OCI-LY7 (cell line): ENCODE measurements around the gene ATP6V1C2. TPM values are rescaled to one million over a fixed set of nuclear protein-coding genes. Genes with fewer than 3 reads are reported as not detected.

Source experiments
- BruUV-seq: library from RNA; stranded (reverse); fragments of 400-500 nt; replicated peaks from 2 replicates; lab custom pipeline; 2021; lab: Mats Ljungman, UMichigan
- CTCF ChIA-PET: fragments of 300-600 bp; sonication (Branson Sonifier 250); formaldehyde crosslinking; loops from one replicate; lab custom pipeline; 2022; ENCODE audit warnings: antibody characterized with exemption; ENCODE audit not compliant: unreplicated experiment; lab: Charles Lee
- POLR2A ChIA-PET: fragments of 300-600 bp; sonication (Branson Sonifier 250); formaldehyde crosslinking; loops from one replicate; lab custom pipeline; 2022; ENCODE audit warnings: antibody characterized with exemption; lab: Charles Lee
- DNase-seq: peaks from one replicate; pipeline ENCODE4 v3.0.0-alpha.2; 2015; ENCODE audit warnings: low spot score
- H2AFZ ChIP-seq: fragments of 200-600 bp; sonication (generic), shearing (Covaris generic); 2 replicates; pipeline ENCODE4 v1.6.1; 2014; ENCODE audit warnings: mild to moderate bottlenecking, antibody characterized with exemption, low read length, moderate library complexity
- H3K27ac ChIP-seq: fragments of 200-600 bp; sonication (generic); 2 replicates; pipeline ENCODE4 v1.5.1; 2014; ENCODE audit warnings: mixed run types, low read depth, mild to moderate bottlenecking, moderate library complexity, low read length, inconsistent platforms; ENCODE audit not compliant: poor library complexity, severe bottlenecking
- H3K36me3 ChIP-seq: fragments of 200-600 bp; sonication (generic); 2 replicates; pipeline ENCODE4 v1.6.1; 2014; ENCODE audit warnings: mild to moderate bottlenecking, antibody characterized with exemption, low read length, moderate library complexity, mixed read lengths; ENCODE audit not compliant: insufficient read depth
- H3K4me1 ChIP-seq: fragments of 200-600 bp; sonication (generic); 2 replicates; pipeline ENCODE4 v1.5.1; 2014; ENCODE audit warnings: mild to moderate bottlenecking, low read length; ENCODE audit not compliant: insufficient read depth, poor library complexity, severe bottlenecking
- H3K4me2 ChIP-seq: fragments of 200-600 bp; sonication (generic); 2 replicates; pipeline ENCODE4 v1.6.1; 2014; ENCODE audit warnings: mild to moderate bottlenecking, low read length
- H3K4me3 ChIP-seq: fragments of 200-600 bp; sonication (generic); 2 replicates; pipeline ENCODE4 v1.5.1; 2014; ENCODE audit warnings: mild to moderate bottlenecking, low read depth, low read length; ENCODE audit not compliant: poor library complexity, severe bottlenecking
- H3K79me2 ChIP-seq: fragments of 200-600 bp; sonication (generic); 2 replicates; pipeline ENCODE4 v1.6.1; 2016; ENCODE audit warnings: low read depth, mild to moderate bottlenecking, low read length, moderate library complexity, mixed read lengths; ENCODE audit not compliant: insufficient read depth
- H3K9me2 ChIP-seq: fragments of 200-600 bp; sonication (generic); 2 replicates; pipeline ENCODE4 v1.6.1; 2016; ENCODE audit warnings: mild to moderate bottlenecking, low read length, mixed read lengths; ENCODE audit not compliant: insufficient read depth
- H3K9me3 ChIP-seq: fragments of 200-600 bp; sonication (generic); 2 replicates; pipeline ENCODE4 v1.6.1; 2014; ENCODE audit warnings: mild to moderate bottlenecking, mixed run types, low read length, mixed read lengths
- H4K20me1 ChIP-seq: fragments of 200-600 bp; sonication (generic); 2 replicates; pipeline ENCODE4 v1.6.1; 2014; ENCODE audit warnings: mild to moderate bottlenecking, antibody characterized with exemption, low read length, moderate library complexity, mixed read lengths; ENCODE audit not compliant: insufficient read depth
- EZH2phosphoT487 ChIP-seq: fragments of 200-600 bp; sonication (generic); IDR thresholded peaks from 2 replicates; pipeline ENCODE4 v1.6.1; 2018; ENCODE audit warnings: low read depth, borderline replicate concordance, mild to moderate bottlenecking, mixed run types, antibody characterized with exemption, low read length, moderate library complexity, mixed read lengths
- intact Hi-C: fragments of 100-400 bp; cut with micrococcal nuclease; formaldehyde crosslinking; loops from one replicate; pipeline ENCODE4 v1.10.0; 2022; ENCODE audit not compliant: unreplicated experiment
- total RNA-seq, 2 experiments: library from RNA; depleted of rRNA in 1 of 2; stranded (reverse); fragments of >200 nt in 1 of 2; shearing (Covaris generic) in 1 of 2; gene quantifications; 2 replicates each; pipeline ENCODE4 v1.2.3, GENCODE V29; 2014 to 2022
- TF ChIP-seq, protein P1 (sequence below): fragments of 200-600 bp; sonication (generic); conservative IDR thresholded peaks from 2 replicates; pipeline ENCODE4 v1.5.1; 2014; ENCODE audit warnings: mild to moderate bottlenecking, antibody characterized with exemption, low read length, moderate library complexity, mixed read lengths

The ATP6V1C2 gene
- total RNA-seq, 2 experiments from 2014 or later, result 0.13 TPM; not detected in 1

DNA sequence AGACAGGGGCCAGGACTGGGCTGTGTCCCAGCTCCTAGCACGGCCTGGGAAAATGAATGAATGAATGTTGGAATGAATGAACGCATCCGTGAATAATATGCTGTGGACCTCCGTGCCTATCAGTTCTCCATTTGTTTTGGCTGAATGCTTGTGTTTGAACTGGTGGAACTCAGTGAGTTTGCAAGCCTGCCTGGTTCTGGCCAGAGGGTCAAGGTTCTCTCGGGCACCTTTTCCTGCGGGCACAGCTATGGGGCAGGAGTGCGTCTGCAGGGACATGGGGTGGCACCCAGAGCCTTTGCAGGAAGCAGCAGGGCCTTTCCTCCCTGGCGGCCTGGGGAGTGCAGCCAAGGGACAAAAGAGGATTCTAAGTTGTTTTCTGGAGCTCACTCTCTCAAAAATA lies 108.8 kb downstream of the ATP6V1C2 start:
- H3K4me2 ChIP-seq, result no peak overlapping the region
- H3K9me3 ChIP-seq, result no peaks in the 10 kb centered on the region
- no peaks in the 10 kb centered on the region for H3K9me2 ChIP-seq
- peaks cover 3% of the 10 kb centered on the region for H3K4me1 ChIP-seq
- no peak overlapping the region for H2AFZ ChIP-seq
- no peaks in the 10 kb centered on the region for H3K79me2 ChIP-seq
- intact Hi-C loops, result loop anchor here (10.0 kb wide), 1 partner anchor 755 kb away; no protein-coding TSS in a partner anchor
- H3K27ac ChIP-seq, result no peak overlapping the region
- H3K4me3 ChIP-seq, result no peak overlapping the region
- no TSS peak for BruUV-seq
- ChIA-PET CTCF (no interaction called here), POLR2A (interaction anchor here (0.6 kb wide), 1 partner anchor 311 kb away, joined by 9 read pairs; no protein-coding TSS in a partner anchor)
- TF ChIP-seq EZH2phosphoT487, result no peak
- TF ChIP-seq, protein P1, sequence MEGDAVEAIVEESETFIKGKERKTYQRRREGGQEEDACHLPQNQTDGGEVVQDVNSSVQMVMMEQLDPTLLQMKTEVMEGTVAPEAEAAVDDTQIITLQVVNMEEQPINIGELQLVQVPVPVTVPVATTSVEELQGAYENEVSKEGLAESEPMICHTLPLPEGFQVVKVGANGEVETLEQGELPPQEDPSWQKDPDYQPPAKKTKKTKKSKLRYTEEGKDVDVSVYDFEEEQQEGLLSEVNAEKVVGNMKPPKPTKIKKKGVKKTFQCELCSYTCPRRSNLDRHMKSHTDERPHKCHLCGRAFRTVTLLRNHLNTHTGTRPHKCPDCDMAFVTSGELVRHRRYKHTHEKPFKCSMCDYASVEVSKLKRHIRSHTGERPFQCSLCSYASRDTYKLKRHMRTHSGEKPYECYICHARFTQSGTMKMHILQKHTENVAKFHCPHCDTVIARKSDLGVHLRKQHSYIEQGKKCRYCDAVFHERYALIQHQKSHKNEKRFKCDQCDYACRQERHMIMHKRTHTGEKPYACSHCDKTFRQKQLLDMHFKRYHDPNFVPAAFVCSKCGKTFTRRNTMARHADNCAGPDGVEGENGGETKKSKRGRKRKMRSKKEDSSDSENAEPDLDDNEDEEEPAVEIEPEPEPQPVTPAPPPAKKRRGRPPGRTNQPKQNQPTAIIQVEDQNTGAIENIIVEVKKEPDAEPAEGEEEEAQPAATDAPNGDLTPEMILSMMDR, result no peak
- H4K20me1 ChIP-seq, result no peaks in the 10 kb centered on the region
- DNase-seq, result no peak
- H3K36me3 ChIP-seq, result no peaks in the 10 kb centered on the region

DNA sequence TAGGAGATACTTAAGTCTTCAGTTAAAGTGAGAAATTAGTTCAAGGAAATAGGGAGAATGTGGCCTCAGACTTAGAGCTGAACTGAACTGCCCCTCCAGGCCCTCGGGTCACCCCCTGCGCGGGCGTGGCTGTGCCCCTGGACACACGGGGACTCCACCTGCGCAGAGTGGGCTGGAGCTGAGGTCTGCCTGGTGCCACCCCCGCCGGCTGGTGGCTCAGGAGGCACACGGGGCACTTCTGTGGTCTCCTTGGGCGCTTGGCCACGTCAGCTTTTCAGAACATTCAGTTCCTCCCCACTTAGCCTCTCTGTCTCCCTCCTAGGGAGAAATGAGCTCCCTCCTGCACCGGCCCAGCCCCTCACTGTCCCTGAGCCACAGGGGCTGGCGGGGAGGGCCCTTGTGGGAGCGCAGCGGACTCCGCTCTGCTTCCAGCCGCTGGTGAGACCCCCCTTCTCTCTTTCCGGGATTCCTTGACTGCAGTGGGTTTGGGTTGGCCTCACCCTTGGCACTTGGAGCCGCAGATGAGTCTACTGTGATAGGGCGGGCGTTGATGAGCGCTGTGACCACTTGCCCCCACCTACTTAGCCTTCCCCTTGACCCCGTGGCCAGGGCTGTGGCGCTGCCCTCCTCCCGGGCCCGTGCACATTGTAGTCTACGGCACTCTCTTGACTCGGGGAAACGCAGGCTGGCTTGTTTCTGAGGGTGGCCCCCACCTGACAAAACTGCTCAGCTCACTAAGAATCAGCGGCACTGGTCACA lies 109.4 kb downstream of the ATP6V1C2 start:
- H3K4me1 ChIP-seq, result peaks cover 3% of the 10 kb centered on the region
- H4K20me1 ChIP-seq, result no peaks in the 10 kb centered on the region
- ChIA-PET POLR2A (no interaction called here), CTCF (interaction anchor here (0.6 kb wide), 1 partner anchor 33 kb away, joined by 5 read pairs; no protein-coding TSS in a partner anchor)
- no peaks in the 10 kb centered on the region for H3K9me3 ChIP-seq
- no peak overlapping the region for H3K27ac ChIP-seq
- no peak overlapping the region for H3K4me2 ChIP-seq
- no peaks in the 10 kb centered on the region for H3K36me3 ChIP-seq
- intact Hi-C loops, result loop anchor here (10.0 kb wide), 1 partner anchor 754 kb away; no protein-coding TSS in a partner anchor
- H2AFZ ChIP-seq, result no peak overlapping the region
- DNase-seq, result no peak
- no peak overlapping the region for H3K4me3 ChIP-seq
- TF ChIP-seq EZH2phosphoT487, result no peak
- TF ChIP-seq, protein P1, result no peak
- BruUV-seq, result no TSS peak
- H3K9me2 ChIP-seq, result no peaks in the 10 kb centered on the region
- no peaks in the 10 kb centered on the region for H3K79me2 ChIP-seq
